ENCODE data around the gene HRK. TPM values are rescaled to one million over a fixed set of nuclear protein-coding genes. Genes with fewer than 3 reads are reported as not detected.

HRK gene
- total RNA-seq, 1 experiment from 2014 or later = 1.2 TPM

GRCh38 chr12:116892349-116893140, 11.3 kb upstream of the HRK start:
- Histone ChIP-seq H3K4me2 (ENCODE audit: low read depth, low read length, poor library complexity, severe bottlenecking) (no peak overlapping the region), H3K9me3 (ENCODE audit: low read length) (no peaks in the 10 kb centered on the region), H2AFZ (ENCODE audit: low read length) (no peak overlapping the region), H3K79me2 (ENCODE audit: low read length) (no peaks in the 10 kb centered on the region), H4K20me1 (ENCODE audit: insufficient read depth, low read depth, low read length) (no peaks in the 10 kb centered on the region), H3K36me3 (ENCODE audit: insufficient read depth, low read length) (no peaks in the 10 kb centered on the region), H3K27ac (ENCODE audit: low read length) (no peak overlapping the region), H3K9ac (ENCODE audit: low read length) (no peak overlapping the region), H3K4me1 (ENCODE audit: low read length) (no peaks in the 10 kb centered on the region), H3K9me2 (replicated peaks; ENCODE audit: insufficient read depth, low read length) (no peaks in the 10 kb centered on the region), H3K4me3 (ENCODE audit: low read length) (no peak overlapping the region), H3K27me3 (ENCODE audit: low read length) (no peaks in the 10 kb centered on the region)
- DNase-seq = peak; percentile 65

- Histone ChIP-seq H4K20me1 (ENCODE audit: insufficient read depth, low read depth, low read length) (no peaks in the 10 kb centered on the region), H3K4me1 (ENCODE audit: low read length) (no peaks in the 10 kb centered on the region), H3K9ac (ENCODE audit: low read length) (no peak overlapping the region), H3K4me2 (ENCODE audit: low read depth, low read length, poor library complexity, severe bottlenecking) (no peak overlapping the region), H2AFZ (ENCODE audit: low read length) (no peak overlapping the region), H3K79me2 (ENCODE audit: low read length) (no peaks in the 10 kb centered on the region), H3K36me3 (ENCODE audit: insufficient read depth, low read length) (no peaks in the 10 kb centered on the region), H3K9me2 (replicated peaks; ENCODE audit: insufficient read depth, low read length) (no peaks in the 10 kb centered on the region), H3K27me3 (ENCODE audit: low read length) (no peaks in the 10 kb centered on the region), H3K27ac (ENCODE audit: low read length) (no peak overlapping the region), H3K9me3 (ENCODE audit: low read length) (no peaks in the 10 kb centered on the region), H3K4me3 (ENCODE audit: low read length) (no peak overlapping the region)
- DNase-seq = no peak
Measured at GRCh38 chr12:116891019-116891418, 9.8 kb upstream of the HRK start.

- Histone ChIP-seq H4K20me1 (ENCODE audit: insufficient read depth, low read depth, low read length) (no peaks in the 10 kb centered on the region), H3K79me2 (ENCODE audit: low read length) (no peaks in the 10 kb centered on the region), H3K27ac (ENCODE audit: low read length) (no peak overlapping the region), H2AFZ (ENCODE audit: low read length) (no peak overlapping the region), H3K9me3 (ENCODE audit: low read length) (no peaks in the 10 kb centered on the region), H3K4me2 (ENCODE audit: low read depth, low read length, poor library complexity, severe bottlenecking) (no peak overlapping the region), H3K9me2 (replicated peaks; ENCODE audit: insufficient read depth, low read length) (no peaks in the 10 kb centered on the region), H3K27me3 (ENCODE audit: low read length) (no peaks in the 10 kb centered on the region), H3K4me3 (ENCODE audit: low read length) (no peak overlapping the region), H3K36me3 (ENCODE audit: insufficient read depth, low read length) (no peaks in the 10 kb centered on the region), H3K9ac (ENCODE audit: low read length) (no peak overlapping the region), H3K4me1 (ENCODE audit: low read length) (no peaks in the 10 kb centered on the region)
- no peak for DNase-seq
Measured at GRCh38 chr12:116890330-116890729, 9.1 kb upstream of the HRK start.

GRCh38 chr12:116887897-116888296, 6.7 kb upstream of the HRK start:
- Histone ChIP-seq H3K9me2 (replicated peaks; ENCODE audit: insufficient read depth, low read length) (no peaks in the 10 kb centered on the region), H2AFZ (ENCODE audit: low read length) (no peak overlapping the region), H3K9ac (ENCODE audit: low read length) (no peak overlapping the region), H3K79me2 (ENCODE audit: low read length) (no peaks in the 10 kb centered on the region), H3K27ac (ENCODE audit: low read length) (no peak overlapping the region), H3K4me2 (ENCODE audit: low read depth, low read length, poor library complexity, severe bottlenecking) (no peak overlapping the region), H4K20me1 (ENCODE audit: insufficient read depth, low read depth, low read length) (no peaks in the 10 kb centered on the region), H3K4me3 (ENCODE audit: low read length) (no peak overlapping the region), H3K27me3 (ENCODE audit: low read length) (no peaks in the 10 kb centered on the region), H3K4me1 (ENCODE audit: low read length) (no peaks in the 10 kb centered on the region), H3K9me3 (ENCODE audit: low read length) (no peaks in the 10 kb centered on the region), H3K36me3 (ENCODE audit: insufficient read depth, low read length) (no peaks in the 10 kb centered on the region)
- no peak for DNase-seq

GRCh38 chr12:116887244-116887643, 6.0 kb upstream of the HRK start:
- DNase-seq = no peak
- Histone ChIP-seq H2AFZ (ENCODE audit: low read length) (no peak overlapping the region), H4K20me1 (ENCODE audit: insufficient read depth, low read depth, low read length) (no peaks in the 10 kb centered on the region), H3K4me2 (ENCODE audit: low read depth, low read length, poor library complexity, severe bottlenecking) (no peak overlapping the region), H3K27ac (ENCODE audit: low read length) (no peak overlapping the region), H3K4me1 (ENCODE audit: low read length) (no peaks in the 10 kb centered on the region), H3K9ac (ENCODE audit: low read length) (no peak overlapping the region), H3K27me3 (ENCODE audit: low read length) (no peaks in the 10 kb centered on the region), H3K36me3 (ENCODE audit: insufficient read depth, low read length) (no peaks in the 10 kb centered on the region), H3K79me2 (ENCODE audit: low read length) (no peaks in the 10 kb centered on the region), H3K4me3 (ENCODE audit: low read length) (no peak overlapping the region), H3K9me2 (replicated peaks; ENCODE audit: insufficient read depth, low read length) (no peaks in the 10 kb centered on the region), H3K9me3 (ENCODE audit: low read length) (no peaks in the 10 kb centered on the region)

- H3K27me3 ChIP-seq (ENCODE audit: low read length) = peaks cover 2% of the 10 kb centered on the region; the same call in 1 of the 2 replicates
- H4K20me1 ChIP-seq (ENCODE audit: insufficient read depth, low read depth, low read length) = no peaks in the 10 kb centered on the region
- H3K9me2 ChIP-seq (replicated peaks; ENCODE audit: insufficient read depth, low read length) = no peaks in the 10 kb centered on the region
- no peak overlapping the region for H3K9ac ChIP-seq (ENCODE audit: low read length)
- H3K4me1 ChIP-seq (ENCODE audit: low read length) = peaks cover 9% of the 10 kb centered on the region
- H3K9me3 ChIP-seq (ENCODE audit: low read length) = no peaks in the 10 kb centered on the region
- H2AFZ ChIP-seq (ENCODE audit: low read length) = no peak overlapping the region
- H3K4me3 ChIP-seq (ENCODE audit: low read length) = no peak overlapping the region
- no peaks in the 10 kb centered on the region for H3K36me3 ChIP-seq (ENCODE audit: insufficient read depth, low read length)
- H3K27ac ChIP-seq (ENCODE audit: low read length) = no peak overlapping the region
- no peak overlapping the region for H3K4me2 ChIP-seq (ENCODE audit: low read depth, low read length, poor library complexity, severe bottlenecking)
- H3K79me2 ChIP-seq (ENCODE audit: low read length) = no peaks in the 10 kb centered on the region
- no peak for DNase-seq
Measured at GRCh38 chr12:116885491-116885890, 4.2 kb upstream of the HRK start.

- Histone ChIP-seq H4K20me1 (ENCODE audit: insufficient read depth, low read depth, low read length) (no peaks in the 10 kb centered on the region), H3K4me3 (ENCODE audit: low read length) (no peak overlapping the region), H3K79me2 (ENCODE audit: low read length) (no peaks in the 10 kb centered on the region), H3K9me2 (replicated peaks; ENCODE audit: insufficient read depth, low read length) (no peaks in the 10 kb centered on the region), H3K36me3 (ENCODE audit: insufficient read depth, low read length) (no peaks in the 10 kb centered on the region), H3K9me3 (ENCODE audit: low read length) (no peaks in the 10 kb centered on the region), H3K4me2 (ENCODE audit: low read depth, low read length, poor library complexity, severe bottlenecking) (no peak overlapping the region), H3K4me1 (ENCODE audit: low read length) (peaks cover 15% of the 10 kb centered on the region), H3K27me3 (ENCODE audit: low read length) (peaks cover 2% of the 10 kb centered on the region; the same call in 1 of the 2 replicates), H3K9ac (ENCODE audit: low read length) (no peak overlapping the region), H2AFZ (ENCODE audit: low read length) (no peak overlapping the region), H3K27ac (ENCODE audit: low read length) (no peak overlapping the region)
- DNase-seq = no peak
Measured at GRCh38 chr12:116884871-116885270, 3.6 kb upstream of the HRK start.

GRCh38 chr12:116882742-116883141, 1.5 kb upstream of the HRK start:
- Histone ChIP-seq H3K4me3 (ENCODE audit: low read length) (no peak overlapping the region), H4K20me1 (ENCODE audit: insufficient read depth, low read depth, low read length) (no peaks in the 10 kb centered on the region), H3K4me1 (ENCODE audit: low read length) (peaks cover 31% of the 10 kb centered on the region), H3K4me2 (ENCODE audit: low read depth, low read length, poor library complexity, severe bottlenecking) (no peak overlapping the region), H3K27me3 (ENCODE audit: low read length) (peaks cover 2% of the 10 kb centered on the region; the same call in 1 of the 2 replicates), H3K79me2 (ENCODE audit: low read length) (no peaks in the 10 kb centered on the region), H3K9me2 (replicated peaks; ENCODE audit: insufficient read depth, low read length) (no peaks in the 10 kb centered on the region), H3K27ac (ENCODE audit: low read length) (no peak overlapping the region), H3K36me3 (ENCODE audit: insufficient read depth, low read length) (no peaks in the 10 kb centered on the region), H3K9me3 (ENCODE audit: low read length) (no peaks in the 10 kb centered on the region), H3K9ac (ENCODE audit: low read length) (no peak overlapping the region), H2AFZ (ENCODE audit: low read length) (no peak overlapping the region)
- peak; percentile 58 for DNase-seq
